Mesothelial cell of epicardium (in vitro differentiated cells): Measurements from ENCODE around the gene HABP2. TPM values are rescaled to one million over a fixed set of nuclear protein-coding genes. Genes with fewer than 3 reads are reported as not detected.

ENCODE experiments used
- DNase-seq, 2 experiments: peaks; one replicate each; pipeline ENCODE4 v3.0.0; 2021; ENCODE audit warnings: low spot score in 2 of 2; ENCODE audit not compliant: unreplicated experiment in 2 of 2
- H3K27ac Mint-ChIP-seq: 2 replicates; pipeline ENCODE4 v1.8.0; 2021; ENCODE audit warnings: mixed read lengths
- H3K27me3 Mint-ChIP-seq: 2 replicates; pipeline ENCODE4 v1.8.0; 2021; ENCODE audit warnings: low read depth, mixed read lengths
- H3K36me3 Mint-ChIP-seq: 2 replicates; pipeline ENCODE4 v1.8.0; 2021; ENCODE audit warnings: mixed read lengths
- H3K4me1 Mint-ChIP-seq: 2 replicates; pipeline ENCODE4 v1.8.0; 2021; ENCODE audit warnings: mixed read lengths
- H3K4me3 Mint-ChIP-seq: 2 replicates; pipeline ENCODE4 v1.8.0; 2021; ENCODE audit warnings: mild to moderate bottlenecking, moderate library complexity, mixed read lengths
- H3K9me3 Mint-ChIP-seq: 2 replicates; pipeline ENCODE4 v1.8.0; 2021; ENCODE audit warnings: mixed read lengths
- total RNA-seq: library from RNA; stranded (reverse); gene quantifications from 3 replicates; pipeline ENCODE4 v1.2.1, GENCODE V29; 2021
- TF ChIP-seq, protein P1 (sequence below): fragments of 200-600 bp; sonication (generic); IDR thresholded peaks from one replicate; pipeline ENCODE4 v1.5.0; 2021; ENCODE audit warnings: antibody characterized with exemption; ENCODE audit not compliant: unreplicated experiment

Gene HABP2
- total RNA-seq, 1 donor from 2014 or later, result not detected

DNA sequence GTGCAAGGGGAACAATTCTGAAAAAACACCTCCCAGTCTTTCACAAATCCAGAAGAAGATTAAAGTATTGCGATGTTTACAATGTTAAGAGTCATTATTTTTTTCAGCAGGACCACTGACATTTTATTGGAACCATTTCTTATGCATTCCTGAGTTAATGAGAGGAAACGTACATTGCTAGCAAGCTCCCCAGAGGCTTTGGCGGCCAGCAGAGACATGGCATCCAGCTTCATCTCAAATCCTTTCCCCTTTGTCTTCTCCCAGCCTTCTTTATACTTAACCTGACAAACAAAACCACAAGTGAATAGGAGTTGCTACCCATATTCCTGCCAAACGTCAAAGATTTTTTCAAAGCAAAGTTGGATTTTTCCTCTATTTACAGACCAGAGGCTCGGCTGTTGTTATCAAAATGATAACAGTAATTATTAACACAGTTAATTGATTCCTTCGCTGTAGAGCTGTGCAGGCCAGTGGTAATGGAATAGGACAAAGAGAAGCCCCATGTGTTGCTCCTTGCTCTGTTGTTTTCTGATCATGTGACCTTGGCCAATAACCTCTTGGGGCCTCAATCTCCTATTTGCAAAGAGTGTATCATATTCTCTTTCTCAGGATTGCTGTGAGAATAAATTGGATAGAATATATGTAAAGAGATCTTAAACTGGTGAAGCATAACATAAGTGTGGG, 79.0 kb downstream of the HABP2 start:
- H3K4me1 Mint-ChIP-seq, result peaks cover 14% of the 10 kb centered on the region
- TF ChIP-seq, protein P1, sequence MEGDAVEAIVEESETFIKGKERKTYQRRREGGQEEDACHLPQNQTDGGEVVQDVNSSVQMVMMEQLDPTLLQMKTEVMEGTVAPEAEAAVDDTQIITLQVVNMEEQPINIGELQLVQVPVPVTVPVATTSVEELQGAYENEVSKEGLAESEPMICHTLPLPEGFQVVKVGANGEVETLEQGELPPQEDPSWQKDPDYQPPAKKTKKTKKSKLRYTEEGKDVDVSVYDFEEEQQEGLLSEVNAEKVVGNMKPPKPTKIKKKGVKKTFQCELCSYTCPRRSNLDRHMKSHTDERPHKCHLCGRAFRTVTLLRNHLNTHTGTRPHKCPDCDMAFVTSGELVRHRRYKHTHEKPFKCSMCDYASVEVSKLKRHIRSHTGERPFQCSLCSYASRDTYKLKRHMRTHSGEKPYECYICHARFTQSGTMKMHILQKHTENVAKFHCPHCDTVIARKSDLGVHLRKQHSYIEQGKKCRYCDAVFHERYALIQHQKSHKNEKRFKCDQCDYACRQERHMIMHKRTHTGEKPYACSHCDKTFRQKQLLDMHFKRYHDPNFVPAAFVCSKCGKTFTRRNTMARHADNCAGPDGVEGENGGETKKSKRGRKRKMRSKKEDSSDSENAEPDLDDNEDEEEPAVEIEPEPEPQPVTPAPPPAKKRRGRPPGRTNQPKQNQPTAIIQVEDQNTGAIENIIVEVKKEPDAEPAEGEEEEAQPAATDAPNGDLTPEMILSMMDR, result no peak
- peaks cover 15% of the 10 kb centered on the region for H3K27me3 Mint-ChIP-seq
- H3K4me3 Mint-ChIP-seq, result no peak overlapping the region
- peak overlapping the region; percentile 55 for H3K27ac Mint-ChIP-seq
- H3K36me3 Mint-ChIP-seq, result no peaks in the 10 kb centered on the region
- H3K9me3 Mint-ChIP-seq, result peaks cover 5% of the 10 kb centered on the region
- DNase-seq, result no peak

Other genes with a start within 250 kb of the HABP2 start
- not detected in 3 replicates for gene NRAP, start 111.0 kb downstream of the HABP2 start, total RNA-seq
- 11.8 to 13.3 TPM (median 11.9 TPM) in 3 replicates for gene CASP7, start 126.9 kb downstream of the HABP2 start, total RNA-seq
- gene PLEKHS1, start 198.6 kb downstream of the HABP2 start, total RNA-seq, result not detected in 3 replicates